SK-N-SH treated with all-trans-retinoic acid at 6 μM for 48 hours (cell line): ENCODE measurements around the gene WSCD2.

Source experiments
- ATAC-seq: fragments of 200-7000 bp; cut with Tn5 transposase; 3 replicates; pipeline ENCODE4 v1.9.1; 2020; ENCODE audit warnings: mild to moderate bottlenecking, moderate library complexity
- ARNTL ChIP-seq: fragments of 450-650 bp; formaldehyde crosslinking; IDR thresholded peaks from 2 replicates; pipeline ENCODE4 v1.5.0; 2020; ENCODE audit warnings: low read depth, mild to moderate bottlenecking, moderate library complexity, borderline replicate concordance
- BACH2 ChIP-seq: fragments of 250-450 bp; sonication (Bioruptor Pico); IDR thresholded peaks from 2 replicates; pipeline ENCODE4 v1.9.0; 2021; ENCODE audit warnings: mild to moderate bottlenecking, borderline replicate concordance
- CSDC2 ChIP-seq: fragments of 250-450 bp; sonication (Bioruptor Pico); IDR thresholded peaks from 2 replicates; pipeline ENCODE4 v1.5.0; 2020; ENCODE audit warnings: mild to moderate bottlenecking, moderate library complexity
- ESRRG ChIP-seq: fragments of 250-450 bp; sonication (Bioruptor Pico); IDR thresholded peaks from 2 replicates; pipeline ENCODE4 v1.6.1; 2021; ENCODE audit warnings: mild to moderate bottlenecking
- OSR1 ChIP-seq: fragments of 250-450 bp; sonication (Bioruptor Pico); IDR thresholded peaks from 2 replicates; pipeline ENCODE4 v1.8.0; 2022; ENCODE audit warnings: moderate library complexity, mild to moderate bottlenecking, inconsistent platforms
- PATZ1 ChIP-seq: fragments of 250-450 bp; sonication (Bioruptor Pico); IDR thresholded peaks from 2 replicates; pipeline ENCODE4 v1.8.0; 2020; ENCODE audit warnings: mild to moderate bottlenecking, moderate library complexity, borderline replicate concordance
- POU6F1 ChIP-seq: fragments of 250-450 bp; sonication (Bioruptor Pico); IDR thresholded peaks from 2 replicates; pipeline ENCODE4 v1.8.0; 2021; ENCODE audit warnings: low read depth, mild to moderate bottlenecking, moderate library complexity, borderline replicate concordance
- RARB ChIP-seq: fragments of 250-450 bp; sonication (Bioruptor Pico); IDR thresholded peaks from 2 replicates; pipeline ENCODE4 v1.8.0; 2021; ENCODE audit warnings: mild to moderate bottlenecking, moderate library complexity
- SNAI2 ChIP-seq: fragments of 250-450 bp; sonication (Bioruptor Pico); IDR thresholded peaks from 2 replicates; pipeline ENCODE4 v1.5.0; 2020; ENCODE audit warnings: mild to moderate bottlenecking, moderate library complexity
- TCF4 ChIP-seq: fragments of 250-450 bp; sonication (Bioruptor Pico); IDR thresholded peaks from 2 replicates; pipeline ENCODE4 v1.8.0; 2021; ENCODE audit warnings: mild to moderate bottlenecking, moderate library complexity, borderline replicate concordance
- TOX ChIP-seq: fragments of 250-450 bp; sonication (Bioruptor Pico); IDR thresholded peaks from 2 replicates; pipeline ENCODE4 v1.8.0; 2021; ENCODE audit warnings: mild to moderate bottlenecking, moderate library complexity, borderline replicate concordance
- TSHZ2 ChIP-seq: fragments of 250-450 bp; sonication (Bioruptor Pico); IDR thresholded peaks from 2 replicates; pipeline ENCODE4 v1.5.0; 2020; ENCODE audit warnings: mild to moderate bottlenecking, moderate library complexity
- ZC3H10 ChIP-seq: fragments of 250-450 bp; sonication (Bioruptor Pico); IDR thresholded peaks from 2 replicates; pipeline ENCODE4 v1.5.1; 2021; ENCODE audit warnings: mild to moderate bottlenecking, moderate library complexity
- ZFP30 ChIP-seq: fragments of 450-650 bp; formaldehyde crosslinking; IDR thresholded peaks from 2 replicates; pipeline ENCODE4 v1.5.0; 2022; ENCODE audit warnings: mild to moderate bottlenecking, moderate library complexity
- ZNF565 ChIP-seq: fragments of 450-650 bp; formaldehyde crosslinking; conservative IDR thresholded peaks from 2 replicates; pipeline ENCODE4 v1.5.0; 2020; ENCODE audit warnings: low read depth, mild to moderate bottlenecking, moderate library complexity
- ZNF70 ChIP-seq: fragments of 450-650 bp; formaldehyde crosslinking; IDR thresholded peaks from 2 replicates; pipeline ENCODE4 v1.5.0; 2020; ENCODE audit warnings: mild to moderate bottlenecking, moderate library complexity
- ZNF8 ChIP-seq: fragments of 450-650 bp; formaldehyde crosslinking; IDR thresholded peaks from 2 replicates; pipeline ENCODE4 v1.5.0; 2020; ENCODE audit warnings: mild to moderate bottlenecking, moderate library complexity
- TF ChIP-seq, protein P1 (sequence below): fragments of 250-450 bp; sonication (Bioruptor Pico); IDR thresholded peaks from 2 replicates; pipeline ENCODE4 v1.5.1; 2020; ENCODE audit warnings: low read depth, mild to moderate bottlenecking, moderate library complexity

Gene WSCD2

DNA sequence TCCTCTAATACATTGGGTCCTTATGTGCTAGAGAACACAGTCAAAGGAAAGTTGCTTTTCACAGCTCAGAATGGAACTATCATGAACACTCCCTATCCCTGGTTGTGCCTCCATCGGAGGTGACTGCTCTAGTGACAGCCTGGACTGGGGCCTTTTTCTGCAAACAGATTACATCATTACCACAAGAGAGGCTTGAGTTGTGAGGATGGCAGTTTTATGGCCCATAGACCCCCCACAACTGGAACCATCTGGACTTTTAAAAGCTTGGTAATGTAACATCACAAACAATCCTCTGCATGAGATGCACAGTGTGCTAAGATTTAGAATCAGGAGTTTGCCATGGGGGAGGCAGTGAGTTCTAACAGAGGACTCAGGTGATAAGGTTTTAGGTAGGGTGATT lies 46.6 kb upstream of the WSCD2 start:
- ATAC-seq, result no peak
- TF ChIP-seq ZNF70 (CRISPR knock-in tag) (no peak), BACH2 (CRISPR knock-in tag) (no peak)

DNA sequence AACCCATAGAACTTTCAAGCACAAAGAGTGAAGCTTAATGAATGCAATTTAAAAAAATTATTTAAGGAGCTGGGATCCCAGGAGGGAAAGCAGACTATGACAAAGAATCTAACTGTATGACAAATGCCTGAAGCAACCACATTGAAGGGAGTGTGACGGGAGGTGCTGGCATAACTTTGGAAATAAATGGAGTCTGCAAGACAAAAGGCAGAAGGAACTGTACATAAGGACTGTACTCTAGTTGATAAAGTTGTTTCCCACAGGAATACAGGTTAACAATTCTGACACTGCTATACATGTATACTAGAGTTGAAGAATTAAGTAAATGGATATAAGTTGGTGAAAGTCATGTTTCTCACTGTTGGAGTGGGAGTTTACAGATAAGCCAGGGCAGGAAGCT lies 41.2 kb upstream of the WSCD2 start:
- no peak for ATAC-seq
- no peak for TF ChIP-seq PATZ1 (CRISPR knock-in tag)
- TF ChIP-seq ZNF70 (CRISPR knock-in tag), result no peak
- TF ChIP-seq ESRRG (CRISPR knock-in tag), result no peak
- no peak for TF ChIP-seq TOX (CRISPR knock-in tag)
- TF ChIP-seq TCF4, result no peak
- TF ChIP-seq TSHZ2 (CRISPR knock-in tag), result no peak
- no peak for TF ChIP-seq ARNTL (CRISPR knock-in tag)
- no peak for TF ChIP-seq RARB (CRISPR knock-in tag)
- TF ChIP-seq, all 23 proteins: peak for 0

GRCh38 chr12:108090107-108090899 lies 38.8 kb upstream of the WSCD2 start:
- no peak for ATAC-seq

DNA sequence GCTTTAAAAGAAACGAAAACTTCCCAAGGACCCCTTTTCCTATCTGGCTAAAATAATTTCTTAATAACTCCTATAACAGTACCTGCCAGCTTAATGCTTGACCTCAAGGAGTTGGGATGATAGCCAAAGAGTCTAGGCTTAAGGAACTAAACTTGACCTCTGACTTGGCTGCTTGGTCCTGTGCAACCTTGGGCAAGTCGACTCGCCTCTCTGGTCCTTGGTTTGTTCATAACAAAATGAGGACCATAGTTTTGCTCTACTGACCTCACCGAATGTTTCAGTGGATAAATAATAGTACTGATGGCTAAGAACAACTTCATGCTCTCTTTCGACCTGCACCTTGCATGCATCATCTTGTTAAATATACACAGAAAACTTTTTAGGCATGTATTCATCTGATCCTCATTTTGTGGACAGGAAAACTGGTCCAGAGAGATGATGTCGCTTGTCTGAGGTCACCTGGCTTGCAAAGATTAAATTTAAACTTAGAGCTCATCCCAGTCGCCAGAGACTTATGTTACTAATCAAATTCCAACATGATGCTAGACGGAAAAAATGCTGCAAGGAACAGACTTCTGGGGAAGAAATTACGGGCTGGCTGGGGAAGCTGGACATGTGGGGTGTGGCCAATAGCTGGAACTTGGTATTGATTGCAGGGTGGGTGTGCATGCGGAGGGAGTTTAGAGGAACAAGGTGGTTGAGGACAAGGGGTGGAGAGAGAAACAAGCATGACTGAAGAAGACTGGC lies 38.0 kb upstream of the WSCD2 start:
- TF ChIP-seq ZC3H10 (CRISPR knock-in tag) (no peak), TCF4 (no peak), ZNF565 (CRISPR knock-in tag) (no peak), TSHZ2 (CRISPR knock-in tag) (no peak), OSR1 (CRISPR knock-in tag) (no peak), POU6F1 (CRISPR knock-in tag) (no peak), RARB (CRISPR knock-in tag) (no peak), BACH2 (CRISPR knock-in tag) (no peak)
- TF ChIP-seq, all 23 proteins: peak for 0
- no peak for ATAC-seq

More at GRCh38 chr12:108090107-108090899, 38.8 kb upstream of the WSCD2 start:
- TF ChIP-seq CSDC2 (CRISPR knock-in tag) (no peak), ZNF70 (CRISPR knock-in tag) (no peak)

DNA sequence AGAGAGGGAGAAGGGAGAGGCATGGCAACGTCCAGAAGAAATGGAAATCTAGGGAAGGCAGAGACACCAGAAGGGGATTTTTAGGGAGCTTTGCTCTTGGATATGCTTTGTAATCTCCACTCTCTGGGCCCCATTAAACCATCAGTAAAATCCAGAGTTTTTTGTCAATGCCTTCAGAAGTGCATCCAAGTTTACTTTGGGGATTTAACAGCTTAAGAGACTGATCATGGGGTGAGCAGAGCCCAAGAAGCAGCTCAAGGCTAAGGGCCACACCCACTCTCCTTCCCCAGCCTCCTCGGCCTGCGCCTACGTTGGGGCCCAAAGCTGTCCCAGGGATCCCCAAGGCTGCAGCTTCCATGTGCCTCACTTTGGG lies 37.4 kb upstream of the WSCD2 start:
- no peak for ATAC-seq
- no peak for TF ChIP-seq ZFP30
- TF ChIP-seq ZNF70 (CRISPR knock-in tag), result no peak
- TF ChIP-seq ZNF8 (CRISPR knock-in tag), result no peak
- TF ChIP-seq, protein P1, sequence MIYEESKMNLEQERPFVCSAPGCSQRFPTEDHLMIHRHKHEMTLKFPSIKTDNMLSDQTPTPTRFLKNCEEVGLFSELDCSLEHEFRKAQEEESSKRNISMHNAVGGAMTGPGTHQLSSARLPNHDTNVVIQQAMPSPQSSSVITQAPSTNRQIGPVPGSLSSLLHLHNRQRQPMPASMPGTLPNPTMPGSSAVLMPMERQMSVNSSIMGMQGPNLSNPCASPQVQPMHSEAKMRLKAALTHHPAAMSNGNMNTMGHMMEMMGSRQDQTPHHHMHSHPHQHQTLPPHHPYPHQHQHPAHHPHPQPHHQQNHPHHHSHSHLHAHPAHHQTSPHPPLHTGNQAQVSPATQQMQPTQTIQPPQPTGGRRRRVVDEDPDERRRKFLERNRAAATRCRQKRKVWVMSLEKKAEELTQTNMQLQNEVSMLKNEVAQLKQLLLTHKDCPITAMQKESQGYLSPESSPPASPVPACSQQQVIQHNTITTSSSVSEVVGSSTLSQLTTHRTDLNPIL, result no peak
- TF ChIP-seq TSHZ2 (CRISPR knock-in tag), result no peak
- no peak for TF ChIP-seq ESRRG (CRISPR knock-in tag)
- TF ChIP-seq TCF4, result no peak
- no peak for TF ChIP-seq BACH2 (CRISPR knock-in tag)
- no peak for TF ChIP-seq ZNF565 (CRISPR knock-in tag)
- TF ChIP-seq SNAI2 (CRISPR knock-in tag), result no peak
